Adipocyte (in vitro differentiated cells): ENCODE data around the gene OR5L1.

Experiments
- DNase-seq: peaks from one replicate; pipeline ENCODE4 v3.0.0-alpha.2; 2015; ENCODE audit warnings: low read depth
- H3K27me3 ChIP-seq: replicated peaks from 2 replicates; pipeline ENCODE4 v1.7.0; 2013; ENCODE audit warnings: mild to moderate bottlenecking, low read length, moderate library complexity; ENCODE audit not compliant: control insufficient read depth, insufficient read depth
- H3K36me3 ChIP-seq: 2 replicates; pipeline ENCODE4 v1.7.0; 2013; ENCODE audit warnings: low read length, mild to moderate bottlenecking, moderate library complexity; ENCODE audit not compliant: control insufficient read depth, insufficient read depth, severe bottlenecking
- H3K4me1 ChIP-seq: 2 replicates; pipeline ENCODE4 v1.7.0; 2013; ENCODE audit warnings: mild to moderate bottlenecking, low read length, moderate library complexity; ENCODE audit not compliant: control insufficient read depth, insufficient read depth
- H3K4me3 ChIP-seq: 2 replicates; pipeline ENCODE4 v1.7.0; 2013; ENCODE audit warnings: mild to moderate bottlenecking, low read length, moderate library complexity
- H3K9ac ChIP-seq: 2 replicates; pipeline ENCODE4 v1.7.0; 2013; ENCODE audit warnings: mild to moderate bottlenecking, low read length, moderate library complexity
- H3K9me3 ChIP-seq: 2 replicates; pipeline ENCODE4 v1.7.0; 2013; ENCODE audit warnings: mild to moderate bottlenecking, low read length, moderate library complexity; ENCODE audit not compliant: control insufficient read depth

OR5L1 gene

GRCh38 chr11:55854704-55855103, 43.5 kb downstream of the OR5L1 start:
- Histone ChIP-seq H3K9ac (no peak overlapping the region), H3K27me3 (no peaks in the 10 kb centered on the region)

More at GRCh38 chr11:55854704-55855103, 43.5 kb downstream of the OR5L1 start:
- H3K36me3 ChIP-seq: no peaks in the 10 kb centered on the region
- H3K4me3 ChIP-seq: no peak overlapping the region
- no peaks in the 10 kb centered on the region for H3K9me3 ChIP-seq
- no peaks in the 10 kb centered on the region for H3K4me1 ChIP-seq
- DNase-seq: no peak
